ENCODE results near the gene SETBP1.

DNA sequence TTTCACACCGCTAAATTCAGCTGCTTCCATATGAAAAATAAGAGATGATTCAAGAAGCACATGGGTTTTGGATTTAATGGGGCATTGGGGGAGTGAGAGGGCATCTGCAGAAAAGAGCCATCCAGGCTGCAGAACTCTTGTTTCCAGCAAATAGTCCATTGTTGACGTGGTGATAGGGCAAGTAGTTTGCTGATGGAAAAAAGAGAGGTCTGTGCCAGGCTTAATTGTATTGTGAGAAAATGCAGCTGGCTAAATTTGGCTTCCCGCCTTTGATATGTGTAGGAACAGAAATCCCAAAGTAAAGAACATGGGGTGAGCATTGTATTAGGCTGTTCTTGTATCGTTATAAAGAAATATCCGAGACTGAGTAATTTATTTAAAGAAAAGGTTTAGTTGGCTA is 199.5 kb downstream of the SETBP1 start:
- TF ChIP-seq, protein P1, sequence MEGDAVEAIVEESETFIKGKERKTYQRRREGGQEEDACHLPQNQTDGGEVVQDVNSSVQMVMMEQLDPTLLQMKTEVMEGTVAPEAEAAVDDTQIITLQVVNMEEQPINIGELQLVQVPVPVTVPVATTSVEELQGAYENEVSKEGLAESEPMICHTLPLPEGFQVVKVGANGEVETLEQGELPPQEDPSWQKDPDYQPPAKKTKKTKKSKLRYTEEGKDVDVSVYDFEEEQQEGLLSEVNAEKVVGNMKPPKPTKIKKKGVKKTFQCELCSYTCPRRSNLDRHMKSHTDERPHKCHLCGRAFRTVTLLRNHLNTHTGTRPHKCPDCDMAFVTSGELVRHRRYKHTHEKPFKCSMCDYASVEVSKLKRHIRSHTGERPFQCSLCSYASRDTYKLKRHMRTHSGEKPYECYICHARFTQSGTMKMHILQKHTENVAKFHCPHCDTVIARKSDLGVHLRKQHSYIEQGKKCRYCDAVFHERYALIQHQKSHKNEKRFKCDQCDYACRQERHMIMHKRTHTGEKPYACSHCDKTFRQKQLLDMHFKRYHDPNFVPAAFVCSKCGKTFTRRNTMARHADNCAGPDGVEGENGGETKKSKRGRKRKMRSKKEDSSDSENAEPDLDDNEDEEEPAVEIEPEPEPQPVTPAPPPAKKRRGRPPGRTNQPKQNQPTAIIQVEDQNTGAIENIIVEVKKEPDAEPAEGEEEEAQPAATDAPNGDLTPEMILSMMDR (IDR thresholded peaks at IDR 0.05; ENCODE audit: low read depth, low read length) = no peak
- TF ChIP-seq POLR2A (IDR thresholded peaks at IDR 0.05; ENCODE audit: extremely low read depth, insufficient read length) = no peak
- TF ChIP-seq, protein P2, sequence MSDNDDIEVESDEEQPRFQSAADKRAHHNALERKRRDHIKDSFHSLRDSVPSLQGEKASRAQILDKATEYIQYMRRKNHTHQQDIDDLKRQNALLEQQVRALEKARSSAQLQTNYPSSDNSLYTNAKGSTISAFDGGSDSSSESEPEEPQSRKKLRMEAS (IDR thresholded peaks at IDR 0.05; ENCODE audit: low read depth, low read length) = no peak

Data from NB4 (cell line).